K562 (cell line): Measurements from ENCODE around the gene CIAPIN1. TPM values are rescaled to one million over a fixed set of nuclear protein-coding genes. Genes with fewer than 3 reads are reported as not detected.
A peak's percentile ranks its signal among the peaks of the same experiment; 100 is the strongest.

Source experiments
- ARID1B ChIP-seq: fragments of 450-650 bp; IDR thresholded peaks from 2 replicates; pipeline ENCODE4 v1.6.1; 2016; ENCODE audit warnings: antibody characterized with exemption, mild to moderate bottlenecking, inconsistent platforms
- CBFB ChIP-seq: sonication (generic); formaldehyde crosslinking; IDR thresholded peaks from 2 replicates; pipeline ENCODE4 v1.4.0; 2020; ENCODE audit warnings: mild to moderate bottlenecking, missing genetic modification reagents
- E2F4 ChIP-seq: sonication (generic); formaldehyde crosslinking; IDR thresholded peaks from 2 replicates; pipeline ENCODE4 v1.8.0; 2022; ENCODE audit warnings: mild to moderate bottlenecking, low read depth, missing genetic modification reagents
- EGR1 ChIP-seq: fragments of 450-650 bp; conservative IDR thresholded peaks from 2 replicates; pipeline ENCODE4 v1.6.1; 2017; ENCODE audit warnings: mild to moderate bottlenecking
- GABPA ChIP-seq: fragments of 200-800 bp; sonication (Bioruptor generic); conservative IDR thresholded peaks from 2 replicates; pipeline ENCODE4 v1.6.1; 2016; ENCODE audit warnings: low read depth, missing genetic modification characterization, missing compliant biosample characterization
- GTF2E2 ChIP-seq: fragments of 200-800 bp; sonication (Bioruptor generic); IDR thresholded peaks from 2 replicates; pipeline ENCODE4 v1.6.1; 2016; ENCODE audit warnings: missing genetic modification characterization, missing compliant biosample characterization
- HDAC2 ChIP-seq: fragments of 450-650 bp; IDR thresholded peaks from 2 replicates; pipeline ENCODE4 v1.6.1; 2016; ENCODE audit warnings: mild to moderate bottlenecking
- HNRNPL ChIP-seq: fragments of 200-400 bp; formaldehyde crosslinking; IDR thresholded peaks from 2 replicates; pipeline ENCODE4 v1.6.1; 2017; ENCODE audit warnings: low read depth, mild to moderate bottlenecking, low read length
- MAFF ChIP-seq: IDR thresholded peaks from 2 replicates; pipeline ENCODE4 v1.6.1; 2012; ENCODE audit warnings: low read length, improper control_type of control experiment
- MBD2 ChIP-seq: sonication (generic); IDR thresholded peaks from 2 replicates; pipeline ENCODE4 v1.6.1; 2016; ENCODE audit warnings: low read depth, borderline replicate concordance
- MCM3 ChIP-seq: fragments of 450-650 bp; IDR thresholded peaks from 2 replicates; pipeline ENCODE4 v1.6.1; 2016
- NBN ChIP-seq: fragments of 450-650 bp; IDR thresholded peaks from 2 replicates; pipeline ENCODE4 v1.6.1; 2016; ENCODE audit warnings: low read depth, mild to moderate bottlenecking
- NR2C1 ChIP-seq, 2 experiments: fragments of 450-650 bp; IDR thresholded peaks; 2 replicates each; pipeline ENCODE4 v1.6.1; 2017; ENCODE audit warnings: mild to moderate bottlenecking in 2 of 2, antibody characterized with exemption in 1 of 2, inconsistent platforms in 1 of 2, missing compliant biosample characterization in 1 of 2, missing genetic modification characterization in 1 of 2
- SIN3A ChIP-seq, 2 experiments: fragments of 150-350 bp in 1 of 2; IDR thresholded peaks; 2 replicates each; pipeline ENCODE4 v1.6.1; 2011 to 2016; ENCODE audit warnings: borderline replicate concordance in 2 of 2, low read depth in 2 of 2, low read length in 2 of 2, mild to moderate bottlenecking in 2 of 2, moderate library complexity in 2 of 2; ENCODE audit not compliant: control insufficient read depth in 1 of 2
- SMARCA5 ChIP-seq: fragments of 450-650 bp; IDR thresholded peaks from 2 replicates; pipeline ENCODE4 v1.6.1; 2016
- STAG1 ChIP-seq: sonication (generic); formaldehyde crosslinking; IDR thresholded peaks from 2 replicates; pipeline ENCODE4 v1.5.0; 2020; ENCODE audit warnings: missing genetic modification reagents, borderline replicate concordance
- ZBTB7A ChIP-seq: IDR thresholded peaks from 2 replicates; pipeline ENCODE4 v1.6.1; 2011; ENCODE audit warnings: low read depth, mild to moderate bottlenecking, low read length, moderate library complexity, borderline replicate concordance; ENCODE audit not compliant: control insufficient read depth
- ZHX1 ChIP-seq: fragments of 150-350 bp; conservative IDR thresholded peaks from 2 replicates; pipeline ENCODE4 v1.6.1; 2014; ENCODE audit warnings: low read length
- ZNF311 ChIP-seq: fragments of 250-450 bp; sonication (Bioruptor Pico); IDR thresholded peaks from 2 replicates; pipeline ENCODE4 v1.4.0; 2020; ENCODE audit warnings: mild to moderate bottlenecking, moderate library complexity
- ZNF408 ChIP-seq: fragments of 250-450 bp; sonication (Bioruptor Pico); IDR thresholded peaks from 2 replicates; pipeline ENCODE4 v1.4.0; 2020; ENCODE audit warnings: low read depth, mild to moderate bottlenecking, moderate library complexity
- polyA plus RNA-seq, 8 experiments: library from polyadenylated mRNA; depleted of rRNA in 4 of 8; stranded (reverse) in 5 of 8; unstranded in 3 of 8; fragments of >200 nt; fragmentation: Nextera tagmentation in 2 of 8; fragmentation: Illumina TruSeq in 1 of 8; extraction: Ambion mirVana in 2 of 8; extraction: Trizol in 1 of 8; gene quantifications; 2 replicates each; pipeline versions ENCODE4 v1.2.1 to v1.2.3, GENCODE V29; 2011 to 2014; ENCODE audit warnings: inconsistent platforms in 1 of 8, missing spikeins in 1 of 8
- total RNA-seq, 7 experiments: library from RNA; depleted of rRNA in 6 of 7; stranded (reverse); fragments of >200 nt in 6 of 7; fragmentation: Illumina TruSeq in 2 of 7; extraction: Trizol in 2 of 7; gene quantifications; 2 replicates each; pipeline versions ENCODE4 v1.2.1 to v1.2.3, GENCODE V29; 2011 to 2021; ENCODE audit warnings: low replicate concordance in 1 of 7

Gene CIAPIN1
- total and polyA plus RNA-seq, 9 of the 15 experiments (the other 6 are each of a cell fraction or from before 2014, with no cell fraction given), result 71.8 to 263 (median 95.7) TPM

- TF ChIP-seq SIN3A (IDR thresholded peaks at IDR 0.05; ENCODE audit: borderline replicate concordance in 2 of 2, control insufficient read depth in 1 of 2, low read depth in 2 of 2, low read length in 2 of 2) (0 out of 4 replicates have a peak, but pooled peaks of 1 of the 2 experiments have one; percentile 19), HDAC2 (no peak), HNRNPL (no peak), ZNF311 (CRISPR knock-in tag) (no peak), MCM3 (no peak), ZNF408 (no peak), ARID1B (no peak), ZBTB7A (0 out of 2 replicates have a peak, but pooled peaks have one; percentile 1), MBD2 (no peak), E2F4 (CRISPR knock-in tag) (no peak), ZHX1 (no peak), STAG1 (CRISPR knock-in tag) (0 out of 2 replicates have a peak, but pooled peaks have one; percentile 24), EGR1 (peak; percentile 79), GTF2E2 (no peak), CBFB (CRISPR knock-in tag) (no peak), NBN (no peak), NR2C1 (IDR thresholded peaks at IDR 0.05) (no peak), NR2C1 (tag; IDR thresholded peaks at IDR 0.05) (no peak), SMARCA5 (no peak), MAFF (no peak), GABPA (tag) (no peak)
Observed at GRCh38 chr16:57462978-57463362, 15.8 kb upstream of the CIAPIN1 start (continued).
